HEK293 (cell line): ENCODE measurements around the gene NEURL4.

Source experiments
- TRIM28 ChIP-seq: IDR thresholded peaks from 2 replicates; pipeline ENCODE4 v1.6.1; 2011; ENCODE audit warnings: low read length, control low read depth, borderline replicate concordance
- YY1 ChIP-seq: fragments of 450-650 bp; formaldehyde crosslinking; IDR thresholded peaks from 2 replicates; pipeline ENCODE4 v1.5.1; 2018; ENCODE audit warnings: missing biosample characterization, missing genetic modification characterization
- ZNF174 ChIP-seq: fragments of 450-650 bp; formaldehyde crosslinking; IDR thresholded peaks from 2 replicates; pipeline ENCODE4 v1.5.0; 2017; ENCODE audit warnings: missing biosample characterization, mild to moderate bottlenecking, missing genetic modification characterization
- ZNF747 ChIP-seq: fragments of 450-650 bp; formaldehyde crosslinking; IDR thresholded peaks from 2 replicates; pipeline ENCODE4 v1.5.1; 2016; ENCODE audit warnings: missing biosample characterization, missing genetic modification characterization
- TF ChIP-seq, protein P1 (sequence below): fragments of 450-650 bp; formaldehyde crosslinking; IDR thresholded peaks from 2 replicates; pipeline ENCODE4 v1.5.1; 2016; ENCODE audit warnings: missing biosample characterization, missing genetic modification characterization

DNA sequence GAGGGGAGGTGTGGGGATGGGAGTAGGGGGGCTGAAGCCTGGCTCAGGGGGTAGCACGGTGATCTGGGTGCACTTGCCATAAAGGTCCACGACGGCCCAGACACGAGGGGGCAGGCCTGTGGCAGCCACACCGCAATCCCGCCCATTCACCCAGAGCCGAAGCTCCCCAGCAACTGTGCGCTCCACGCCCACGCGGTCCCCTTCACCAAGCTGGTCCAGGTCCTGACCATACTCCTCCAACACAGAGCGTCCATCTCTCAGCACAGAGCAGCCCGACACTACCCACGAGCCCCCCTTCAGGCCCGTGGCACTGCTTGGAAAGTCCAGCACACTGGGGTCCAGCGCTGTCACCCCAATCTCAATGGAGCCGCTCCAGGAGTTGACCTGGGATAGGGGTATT, 1.6 kb downstream of the NEURL4 start:
- no peak for TF ChIP-seq YY1
- TF ChIP-seq, protein P1, sequence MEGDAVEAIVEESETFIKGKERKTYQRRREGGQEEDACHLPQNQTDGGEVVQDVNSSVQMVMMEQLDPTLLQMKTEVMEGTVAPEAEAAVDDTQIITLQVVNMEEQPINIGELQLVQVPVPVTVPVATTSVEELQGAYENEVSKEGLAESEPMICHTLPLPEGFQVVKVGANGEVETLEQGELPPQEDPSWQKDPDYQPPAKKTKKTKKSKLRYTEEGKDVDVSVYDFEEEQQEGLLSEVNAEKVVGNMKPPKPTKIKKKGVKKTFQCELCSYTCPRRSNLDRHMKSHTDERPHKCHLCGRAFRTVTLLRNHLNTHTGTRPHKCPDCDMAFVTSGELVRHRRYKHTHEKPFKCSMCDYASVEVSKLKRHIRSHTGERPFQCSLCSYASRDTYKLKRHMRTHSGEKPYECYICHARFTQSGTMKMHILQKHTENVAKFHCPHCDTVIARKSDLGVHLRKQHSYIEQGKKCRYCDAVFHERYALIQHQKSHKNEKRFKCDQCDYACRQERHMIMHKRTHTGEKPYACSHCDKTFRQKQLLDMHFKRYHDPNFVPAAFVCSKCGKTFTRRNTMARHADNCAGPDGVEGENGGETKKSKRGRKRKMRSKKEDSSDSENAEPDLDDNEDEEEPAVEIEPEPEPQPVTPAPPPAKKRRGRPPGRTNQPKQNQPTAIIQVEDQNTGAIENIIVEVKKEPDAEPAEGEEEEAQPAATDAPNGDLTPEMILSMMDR, result no peak
- TF ChIP-seq ZNF747 (tag by site-specific recombination), result no peak
- TF ChIP-seq ZNF174 (tag by site-specific recombination), result no peak
- TF ChIP-seq TRIM28, result no peak
